ENCODE results near the gene OR1B1. TPM values are rescaled to one million over a fixed set of nuclear protein-coding genes. Genes with fewer than 3 reads are reported as not detected.

Gene OR1B1
- total and polyA plus RNA-seq, 2 of the 4 experiments (the other 2 are of a cell fraction): not detected

- Histone ChIP-seq H2BK5ac (ENCODE audit: low read depth, low read length, poor library complexity, severe bottlenecking) (no peak overlapping the region), H3K4me2 (ENCODE audit: low read depth, low read length) (no peak overlapping the region), H2BK120ac (ENCODE audit: low read depth, low read length) (no peak overlapping the region), H2AK9ac (replicated peaks; ENCODE audit: low read depth, low read length, poor library complexity) (no peak overlapping the region), H2AK5ac (ENCODE audit: low read depth, low read length) (no peak overlapping the region), H3K9me1 (ENCODE audit: insufficient read depth, low read length) (no peaks in the 10 kb centered on the region), H3K27me3 (ENCODE audit: control insufficient read depth, insufficient read depth, low read length) (no peaks in the 10 kb centered on the region), H3K36me3 (ENCODE audit: control insufficient read depth, insufficient read depth, low read length) (no peaks in the 10 kb centered on the region), H3K4me1 (ENCODE audit: control insufficient read depth, insufficient read depth, low read length) (no peaks in the 10 kb centered on the region), H3K27ac (ENCODE audit: insufficient read depth, low read length) (no peak overlapping the region), H3K4me3 (ENCODE audit: insufficient read depth, low read depth, low read length) (no peak overlapping the region), H3K9ac (ENCODE audit: low read depth, low read length) (no peak overlapping the region), H3K56ac (ENCODE audit: extremely low read depth, insufficient read depth, low read length) (no peak overlapping the region), H3K4ac (ENCODE audit: low read depth, low read length) (no peak overlapping the region), H4K91ac (ENCODE audit: insufficient read depth, low read depth, low read length) (no peak overlapping the region), H3K9me3 (ENCODE audit: control insufficient read depth, insufficient read depth, low read length) (no peaks in the 10 kb centered on the region), H4K5ac (ENCODE audit: low read depth, low read length) (no peak overlapping the region), H3K18ac (ENCODE audit: low read depth, low read length) (no peak overlapping the region), H3K79me1 (ENCODE audit: low read depth in 1 of 2, low read length in 2 of 2) (no peaks in the 10 kb centered on the region), H4K8ac (ENCODE audit: low read depth in 2 of 2, low read length in 2 of 2) (no peak overlapping the region), H2AFZ (replicated peaks; ENCODE audit: low read length, poor library complexity) (no peak overlapping the region), H3K23ac (ENCODE audit: low read depth, low read length) (no peak overlapping the region), H2BK20ac (ENCODE audit: low read depth, low read length) (no peak overlapping the region), H3K14ac (replicated peaks; ENCODE audit: low read depth, low read length) (no peak overlapping the region), H4K20me1 (ENCODE audit: insufficient read depth, low read length) (no peaks in the 10 kb centered on the region), H2BK15ac (ENCODE audit: low read depth, low read length) (no peak overlapping the region)
- intact Hi-C loops (cut with micrococcal nuclease) (loop anchor here (5.0 kb wide), 1 partner anchor 44 kb away; the partner anchor contains the start of gene OR1Q1), in situ Hi-C loops (cut with MboI; ENCODE audit: low sequenced_read_pairs) (no loop called here), dilution Hi-C loops (cut with HindIII; ENCODE audit: low sequenced_read_pairs, unreplicated experiment) (no loop called here)
- POLR2A ChIA-PET (ENCODE audit: unreplicated experiment): no interaction called here
- BruUV-seq (replicated peaks): no TSS peak
- TF ChIP-seq MAZ (IDR thresholded peaks at IDR 0.05; ENCODE audit: borderline replicate concordance, low read depth, low read length): no peak
- TF ChIP-seq RCOR1 (IDR thresholded peaks at IDR 0.05; ENCODE audit: insufficient replicate concordance, low read length): no peak
- no peak for TF ChIP-seq RAD21 (IDR thresholded peaks at IDR 0.05; ENCODE audit: low read length)
- no peak for TF ChIP-seq ELK1 (IDR thresholded peaks at IDR 0.05; ENCODE audit: borderline replicate concordance, low read depth, low read length)
- no peak for TF ChIP-seq CTCF (conservative IDR thresholded peaks at IDR 0.05; ENCODE audit: low read depth, low read length)
- no peak for TF ChIP-seq NFE2L2 (IDR thresholded peaks at IDR 0.05; ENCODE audit: low read depth, low read length)
- TF ChIP-seq FOS (IDR thresholded peaks at IDR 0.05; ENCODE audit: low read depth, low read length): no peak
- no peak for TF ChIP-seq POLR2A (IDR thresholded peaks at IDR 0.05; ENCODE audit: low read depth, low read length)
- no peak for TF ChIP-seq RFX5 (IDR thresholded peaks at IDR 0.05; ENCODE audit: low read depth, low read length)
- no peak for TF ChIP-seq BHLHE40 (IDR thresholded peaks at IDR 0.05; ENCODE audit: low read depth, low read length)
- no peak for TF ChIP-seq MXI1 (IDR thresholded peaks at IDR 0.05; ENCODE audit: borderline replicate concordance, low read depth, low read length)
- no peak for TF ChIP-seq SMC3 (IDR thresholded peaks at IDR 0.05; ENCODE audit: low read depth, low read length)
- no peak for TF ChIP-seq USF2 (IDR thresholded peaks at IDR 0.05; ENCODE audit: low read depth, low read length)
- TF ChIP-seq MAFK (IDR thresholded peaks at IDR 0.05; ENCODE audit: low read depth, low read length): no peak
- no peak for TF ChIP-seq CEBPB (IDR thresholded peaks at IDR 0.05; ENCODE audit: low read depth, low read length)
- no peak for TF ChIP-seq CHD1 (IDR thresholded peaks at IDR 0.05; ENCODE audit: low read depth, low read length)
- ATAC-seq (ENCODE audit: low read depth) (no peak), DNase-seq (no peak)
- CTCF ChIA-PET: no interaction called here
- no CpG with 5 or more reads among the region's 1 CpG for WGBS, 2 experiments (ENCODE audit: extremely low coverage in 2 of 2, insufficient read length in 1 of 2)
These were observed 1.0 kb downstream of the OR1B1 start for GRCh38 chr9:122656378-122656777.

Measured in IMR-90 (cell line).